ENCODE results near the gene ZFP37.
A peak's percentile ranks its signal among the peaks of the same experiment; 100 is the strongest.
"Not testable (repeated sequence)": the region's sequence is repeated elsewhere in the genome, so short reads cannot be mapped to it uniquely, and the experiment has no call there.

The ZFP37 gene

DNA sequence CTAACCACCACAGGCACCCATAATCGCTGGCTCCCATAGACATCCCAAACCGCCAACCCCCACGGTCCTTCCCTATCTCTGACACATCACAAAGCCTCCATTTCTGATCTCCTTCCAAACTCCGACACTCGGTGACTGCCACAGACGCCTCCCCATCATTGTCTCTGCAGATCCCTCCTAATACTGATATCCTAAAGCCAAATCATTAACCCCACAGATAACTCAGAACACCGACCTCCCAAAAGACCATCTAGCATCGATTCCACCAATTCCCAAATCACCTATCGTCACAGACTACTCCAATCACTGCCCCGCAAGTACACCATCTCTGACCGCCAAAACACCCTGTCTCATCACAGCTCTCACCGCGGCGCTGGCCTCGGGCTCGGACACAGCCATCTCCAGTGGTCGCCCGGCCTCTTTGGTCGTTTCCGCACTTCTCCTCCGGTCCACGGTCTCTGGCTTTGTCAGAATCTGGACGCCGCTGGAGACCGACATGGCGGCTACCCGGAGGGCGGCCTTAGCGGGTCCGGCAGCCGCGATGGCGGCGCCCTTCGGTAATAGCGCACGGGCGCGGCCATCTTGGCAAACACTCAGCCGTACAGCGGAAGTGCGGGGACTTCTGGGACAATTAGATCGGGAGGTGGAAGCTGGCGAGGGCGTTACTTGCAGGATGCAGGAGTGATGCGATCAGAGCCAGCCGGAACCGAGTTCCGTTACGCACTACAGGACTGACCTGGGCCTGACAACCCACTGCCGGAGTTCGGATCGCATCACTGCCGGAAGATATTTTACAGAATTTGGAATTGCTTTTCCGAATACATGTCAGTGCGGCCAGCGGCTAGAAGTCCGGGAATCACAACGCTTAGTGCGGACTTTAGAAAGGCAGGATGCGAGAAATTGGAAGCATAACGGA is at the start of gene ZFP37:
TSS of gene ZFP37 (minus strand) at position 534 of the 916 bp plus-strand sequence. CDS start at position 498, 36 bp downstream.
- Histone ChIP-seq H3K27me3 (ENCODE audit: control insufficient read depth, insufficient read depth, low read length) (peaks cover 33% of the 10 kb centered on the region), H3K9ac (ENCODE audit: low read depth, low read length) (peak within 1 kb of the TSS; percentile 86), H3K4me3 (ENCODE audit: low read depth, low read length) (peak within 1 kb of the TSS; percentile 88), H3K9me3 (ENCODE audit: control insufficient read depth, insufficient read depth, low read length) (peaks cover 11% of the 10 kb centered on the region), H3K36me3 (ENCODE audit: control insufficient read depth, insufficient read depth, low read length) (no peaks in the 10 kb centered on the region), H3K4me1 (ENCODE audit: control insufficient read depth, insufficient read depth, low read length) (no peaks in the 10 kb centered on the region)

DNA sequence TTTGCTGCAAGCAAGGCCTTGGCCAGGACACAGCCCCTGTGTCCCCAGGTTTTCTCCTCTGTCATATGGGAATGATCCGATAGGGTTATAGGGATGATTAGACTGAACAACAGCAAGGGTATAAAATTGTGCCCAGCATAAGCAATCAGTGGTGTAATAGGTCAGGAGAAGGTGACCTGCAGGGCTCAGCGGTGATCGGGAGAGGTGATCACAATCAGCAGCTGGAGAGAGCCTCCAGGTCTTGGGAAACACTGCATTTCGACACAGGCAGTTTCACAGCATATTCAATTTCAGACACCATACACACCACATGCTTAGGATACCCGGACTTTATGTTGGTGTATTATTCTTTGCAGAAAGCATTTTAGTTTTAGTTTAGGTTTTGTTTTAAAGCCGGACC is 48.8 kb upstream of the ZFP37 start:
- H3K4me3 ChIP-seq (ENCODE audit: low read depth, low read length); H3K36me3 ChIP-seq (ENCODE audit: control insufficient read depth, insufficient read depth, low read length); H3K9ac ChIP-seq (ENCODE audit: low read depth, low read length); H3K9me3 ChIP-seq (ENCODE audit: control insufficient read depth, insufficient read depth, low read length); H3K4me1 ChIP-seq (ENCODE audit: control insufficient read depth, insufficient read depth, low read length); H3K27me3 ChIP-seq (ENCODE audit: control insufficient read depth, insufficient read depth, low read length): not testable (repeated sequence)

DNA sequence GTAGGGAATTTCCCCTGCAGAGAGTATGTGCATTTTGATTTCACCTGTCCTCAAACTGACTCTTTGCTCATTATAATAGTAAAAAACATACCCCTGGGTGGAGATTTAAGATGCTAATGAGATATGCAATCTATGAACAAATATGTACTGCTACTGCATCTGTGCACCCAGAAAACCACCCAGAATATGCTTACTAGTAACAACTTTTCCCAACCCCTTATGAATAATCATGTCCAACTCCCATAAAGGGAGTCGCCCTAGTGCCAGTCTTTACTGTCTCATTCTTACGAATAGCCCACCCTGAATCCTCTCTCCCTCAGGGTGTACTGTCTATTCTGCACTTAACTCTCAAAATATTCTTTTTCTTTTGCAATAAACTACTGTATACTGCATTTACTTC is 39.0 kb upstream of the ZFP37 start:
- Histone ChIP-seq H3K36me3 (ENCODE audit: control insufficient read depth, insufficient read depth, low read length) (no peaks in the 10 kb centered on the region), H3K4me1 (ENCODE audit: control insufficient read depth, insufficient read depth, low read length) (no peaks in the 10 kb centered on the region), H3K27me3 (ENCODE audit: control insufficient read depth, insufficient read depth, low read length) (peaks cover 64% of the 10 kb centered on the region), H3K4me3 (ENCODE audit: low read depth, low read length) (no peak overlapping the region), H3K9me3 (ENCODE audit: control insufficient read depth, insufficient read depth, low read length) (no peaks in the 10 kb centered on the region), H3K9ac (ENCODE audit: low read depth, low read length) (no peak overlapping the region)

DNA sequence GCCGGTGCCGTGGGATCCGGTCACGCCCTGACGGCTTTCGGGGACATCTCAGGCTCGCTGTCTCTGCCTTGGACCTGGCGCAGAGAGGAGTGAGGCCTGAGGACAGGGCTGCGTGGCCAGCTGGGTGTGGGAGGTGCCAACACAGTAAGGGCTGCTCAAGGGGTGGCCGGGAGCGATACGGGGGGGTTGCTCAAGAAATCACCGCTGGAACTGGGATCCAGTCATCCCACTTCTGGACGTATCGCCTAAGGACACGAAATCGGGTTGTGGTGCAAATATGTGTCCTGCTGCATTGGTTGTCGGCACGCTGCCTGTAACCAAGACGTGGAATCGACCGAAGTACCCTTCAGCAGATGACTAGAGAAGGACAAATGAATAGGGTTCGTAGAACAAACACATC is 33.4 kb upstream of the ZFP37 start:
- H3K36me3 ChIP-seq (ENCODE audit: control insufficient read depth, insufficient read depth, low read length); H3K9ac ChIP-seq (ENCODE audit: low read depth, low read length); H3K4me3 ChIP-seq (ENCODE audit: low read depth, low read length); H3K4me1 ChIP-seq (ENCODE audit: control insufficient read depth, insufficient read depth, low read length); H3K9me3 ChIP-seq (ENCODE audit: control insufficient read depth, insufficient read depth, low read length): not testable (repeated sequence)
- peaks cover 48% of the 10 kb centered on the region for H3K27me3 ChIP-seq (ENCODE audit: control insufficient read depth, insufficient read depth, low read length)

DNA sequence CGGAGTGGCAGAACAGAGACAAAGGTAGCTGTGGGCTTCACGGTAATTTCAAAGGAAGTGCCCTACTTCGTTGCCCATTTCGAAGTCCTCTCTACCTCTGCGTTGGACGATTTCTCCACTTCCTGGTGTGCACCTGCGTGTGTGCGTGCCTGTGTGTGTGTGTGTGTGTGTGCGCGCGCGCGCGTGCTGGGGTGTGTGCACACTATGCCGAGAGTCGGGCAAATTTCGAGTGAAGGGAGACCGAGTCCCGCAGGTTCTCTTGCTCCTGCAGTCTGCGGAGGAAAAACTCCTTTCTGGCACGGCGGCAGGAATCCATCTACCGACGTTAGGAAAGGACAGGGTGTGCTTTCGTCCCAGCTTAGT is 32.6 kb upstream of the ZFP37 start:
- H3K4me1 ChIP-seq (ENCODE audit: control insufficient read depth, insufficient read depth, low read length): not testable (repeated sequence)
- peaks cover 41% of the 10 kb centered on the region for H3K27me3 ChIP-seq (ENCODE audit: control insufficient read depth, insufficient read depth, low read length)

DNA sequence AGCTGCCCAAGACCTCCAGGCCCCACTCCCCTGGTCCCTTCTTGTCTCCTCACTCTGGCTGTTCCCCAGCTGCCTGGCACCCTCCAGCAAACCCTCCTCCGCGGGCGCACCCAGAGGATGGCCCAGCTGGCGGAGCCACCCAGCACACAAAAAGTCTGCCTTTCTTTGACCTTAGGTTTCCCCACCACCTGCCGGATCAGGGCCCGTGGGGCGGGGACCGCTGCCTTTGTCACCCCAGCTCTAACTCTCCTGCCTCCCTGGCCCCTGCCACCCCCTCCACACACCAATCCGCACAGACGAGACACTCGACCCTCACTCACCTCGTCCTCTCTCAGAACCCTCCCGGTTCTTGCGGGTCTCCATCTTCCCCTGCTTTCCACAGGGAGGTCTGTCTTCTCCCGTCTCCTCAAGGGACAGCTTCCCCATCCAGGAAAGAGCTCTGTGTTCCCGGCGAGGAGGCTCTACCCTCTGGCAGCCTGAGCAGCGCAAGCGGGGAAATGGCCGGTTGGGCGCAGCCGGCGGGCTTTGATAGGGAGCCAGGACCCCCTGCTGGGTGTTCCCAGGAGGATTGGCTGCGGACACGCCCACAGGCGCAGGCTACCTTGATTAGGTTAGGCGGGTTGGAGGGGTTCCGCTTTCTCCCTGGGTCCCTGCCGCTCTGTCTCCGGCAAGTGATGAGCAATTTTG is 32.1 kb upstream of the ZFP37 start:
- H3K4me3 ChIP-seq (ENCODE audit: low read depth, low read length); H3K9me3 ChIP-seq (ENCODE audit: control insufficient read depth, insufficient read depth, low read length); H3K9ac ChIP-seq (ENCODE audit: low read depth, low read length); H3K36me3 ChIP-seq (ENCODE audit: control insufficient read depth, insufficient read depth, low read length); H3K4me1 ChIP-seq (ENCODE audit: control insufficient read depth, insufficient read depth, low read length): not testable (repeated sequence)
- peaks cover 36% of the 10 kb centered on the region for H3K27me3 ChIP-seq (ENCODE audit: control insufficient read depth, insufficient read depth, low read length)

More for the DNA sequence above, 32.6 kb upstream of the ZFP37 start:
- H3K4me3 ChIP-seq (ENCODE audit: low read depth, low read length); H3K36me3 ChIP-seq (ENCODE audit: control insufficient read depth, insufficient read depth, low read length); H3K9ac ChIP-seq (ENCODE audit: low read depth, low read length); H3K9me3 ChIP-seq (ENCODE audit: control insufficient read depth, insufficient read depth, low read length): not testable (repeated sequence)

DNA sequence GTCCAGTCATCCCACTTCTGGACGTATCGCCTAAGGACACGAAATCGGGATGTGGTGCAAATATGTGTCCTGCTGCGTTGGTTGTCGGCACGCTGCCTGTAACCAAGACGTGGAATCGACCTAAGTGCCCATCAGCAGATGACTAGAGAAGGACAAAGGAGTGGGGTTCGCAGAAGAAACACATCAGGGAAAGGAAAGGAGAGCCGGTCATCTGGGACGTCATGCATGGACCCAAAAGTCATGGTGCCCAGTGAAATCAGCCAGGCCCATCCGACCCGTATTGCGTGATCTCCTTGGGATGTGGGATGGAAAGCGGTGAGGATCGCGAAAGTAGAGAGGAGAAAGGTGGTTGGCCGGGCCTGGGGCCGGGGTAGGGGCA is 6.4 kb upstream of the ZFP37 start:
- not testable (repeated sequence) for H3K36me3 ChIP-seq (ENCODE audit: control insufficient read depth, insufficient read depth, low read length); H3K9me3 ChIP-seq (ENCODE audit: control insufficient read depth, insufficient read depth, low read length); H3K4me3 ChIP-seq (ENCODE audit: low read depth, low read length); H3K4me1 ChIP-seq (ENCODE audit: control insufficient read depth, insufficient read depth, low read length); H3K9ac ChIP-seq (ENCODE audit: low read depth, low read length)
- peaks cover 29% of the 10 kb centered on the region for H3K27me3 ChIP-seq (ENCODE audit: control insufficient read depth, insufficient read depth, low read length)

DNA sequence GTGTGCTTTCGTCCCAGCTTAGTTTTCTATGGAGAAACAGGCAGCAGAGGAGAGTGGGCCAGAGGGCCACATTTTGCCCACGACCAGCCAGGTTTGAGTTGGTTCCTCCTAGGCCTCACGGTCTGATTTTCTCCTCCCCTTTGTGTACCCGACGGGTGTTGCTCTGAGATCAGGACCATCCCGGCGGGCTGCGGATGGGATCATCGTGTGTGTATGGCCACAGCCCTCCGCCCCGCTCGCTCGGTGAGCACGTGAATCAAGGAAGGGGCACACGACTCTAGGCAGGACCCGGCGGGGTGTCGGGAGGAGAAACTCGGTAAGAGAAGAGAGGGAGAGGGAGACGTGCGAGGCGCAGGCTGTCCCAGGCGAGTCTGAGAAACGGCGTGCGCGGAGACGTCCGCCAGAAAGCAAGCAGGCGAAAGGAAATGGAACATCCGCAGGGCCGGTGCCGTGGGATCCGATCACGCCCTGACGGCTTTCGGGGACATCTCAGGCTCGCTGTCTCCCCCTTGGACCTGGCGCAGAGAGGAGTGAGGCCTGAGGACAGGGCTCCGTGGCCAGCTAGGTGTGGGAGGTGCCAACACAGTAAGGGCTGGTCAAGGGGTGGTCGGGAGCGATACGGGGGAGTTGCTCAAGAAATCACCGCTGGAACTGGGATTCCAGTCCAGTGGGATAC is 5.9 kb upstream of the ZFP37 start:
- not testable (repeated sequence) for H3K36me3 ChIP-seq (ENCODE audit: control insufficient read depth, insufficient read depth, low read length); H3K9ac ChIP-seq (ENCODE audit: low read depth, low read length); H3K4me1 ChIP-seq (ENCODE audit: control insufficient read depth, insufficient read depth, low read length); H3K4me3 ChIP-seq (ENCODE audit: low read depth, low read length); H3K9me3 ChIP-seq (ENCODE audit: control insufficient read depth, insufficient read depth, low read length)
- peaks cover 34% of the 10 kb centered on the region for H3K27me3 ChIP-seq (ENCODE audit: control insufficient read depth, insufficient read depth, low read length)

DNA sequence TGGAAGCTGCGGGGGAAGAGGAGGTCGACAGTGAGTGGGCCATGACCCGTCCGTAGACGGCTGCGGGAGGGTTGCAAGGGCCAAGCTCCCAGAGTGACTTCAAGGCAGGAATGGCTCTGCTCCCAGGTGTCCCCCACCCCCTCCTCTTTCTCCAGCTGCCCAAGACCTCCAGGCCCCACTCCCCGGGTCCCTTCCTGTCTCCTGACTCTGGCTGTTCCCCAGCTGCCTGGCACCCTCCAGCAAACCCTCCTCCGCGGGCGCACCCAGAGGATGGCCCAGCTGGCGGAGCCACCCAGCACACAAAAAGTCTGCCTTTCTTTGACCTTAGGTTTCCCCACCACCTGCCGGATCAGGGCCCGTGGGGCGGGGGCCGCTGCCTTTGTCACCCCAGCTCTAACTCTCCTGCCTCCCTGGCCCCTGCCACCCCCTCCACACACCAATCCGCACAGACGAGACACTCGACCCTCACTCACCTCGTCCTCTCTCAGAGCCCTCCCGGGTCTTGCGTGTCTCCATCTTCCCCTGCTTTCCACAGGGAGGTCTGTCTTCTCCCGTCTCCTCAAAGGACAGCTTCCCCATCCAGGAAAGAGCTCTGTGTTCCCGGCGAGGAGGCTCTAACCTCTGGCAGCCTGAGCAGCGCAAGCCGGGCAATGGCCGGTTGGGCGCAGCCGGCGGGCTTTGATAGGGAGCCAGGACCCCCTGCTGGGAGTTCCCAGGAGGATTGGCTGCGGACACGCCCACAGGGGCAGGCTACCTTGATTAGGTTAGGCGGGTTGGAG is 4.7 kb upstream of the ZFP37 start:
- not testable (repeated sequence) for H3K9me3 ChIP-seq (ENCODE audit: control insufficient read depth, insufficient read depth, low read length); H3K9ac ChIP-seq (ENCODE audit: low read depth, low read length); H3K36me3 ChIP-seq (ENCODE audit: control insufficient read depth, insufficient read depth, low read length); H3K4me1 ChIP-seq (ENCODE audit: control insufficient read depth, insufficient read depth, low read length); H3K4me3 ChIP-seq (ENCODE audit: low read depth, low read length)
- peaks cover 34% of the 10 kb centered on the region for H3K27me3 ChIP-seq (ENCODE audit: control insufficient read depth, insufficient read depth, low read length)

DNA sequence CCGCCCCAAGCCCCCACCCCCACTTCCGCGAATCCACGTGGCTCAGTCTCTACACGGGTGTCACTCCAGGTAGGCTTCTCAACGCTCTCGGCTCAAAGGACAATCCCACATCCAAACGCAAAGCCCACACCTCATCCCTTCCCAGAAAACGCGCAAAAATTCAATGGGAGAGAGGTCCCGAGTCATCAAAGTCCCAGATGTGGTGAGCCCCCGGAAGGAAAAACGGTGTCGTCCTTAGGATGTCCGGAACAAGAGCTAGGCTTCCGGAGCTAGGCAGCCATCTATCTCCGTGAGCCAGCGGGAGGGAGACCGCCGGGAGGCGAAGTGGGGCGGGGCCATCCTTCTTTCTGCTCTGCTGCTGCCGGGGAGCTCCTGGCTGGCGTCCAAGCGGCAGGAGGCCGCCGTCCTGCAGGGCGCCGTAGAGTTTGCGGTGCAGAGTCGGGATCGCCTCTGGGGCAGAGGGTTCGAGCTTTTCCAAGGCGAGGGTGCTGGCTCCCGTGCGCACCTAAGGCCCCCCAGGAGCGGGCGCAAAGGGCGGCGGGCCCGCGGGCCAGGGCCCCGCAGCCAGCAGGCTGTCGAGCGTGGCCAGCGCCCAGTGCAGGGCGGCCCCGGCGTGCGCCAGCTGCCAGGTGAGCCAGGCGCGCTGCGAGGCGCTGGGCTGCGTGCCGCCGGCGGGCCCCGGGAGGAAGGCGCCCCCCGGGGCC is 3.2 kb upstream of the ZFP37 start:
- H3K9ac ChIP-seq (ENCODE audit: low read depth, low read length); H3K36me3 ChIP-seq (ENCODE audit: control insufficient read depth, insufficient read depth, low read length); H3K4me1 ChIP-seq (ENCODE audit: control insufficient read depth, insufficient read depth, low read length); H3K9me3 ChIP-seq (ENCODE audit: control insufficient read depth, insufficient read depth, low read length): not testable (repeated sequence)
- peak overlapping the region; percentile 19 for H3K4me3 ChIP-seq (ENCODE audit: low read depth, low read length)
- H3K27me3 ChIP-seq (ENCODE audit: control insufficient read depth, insufficient read depth, low read length): peaks cover 43% of the 10 kb centered on the region

DNA sequence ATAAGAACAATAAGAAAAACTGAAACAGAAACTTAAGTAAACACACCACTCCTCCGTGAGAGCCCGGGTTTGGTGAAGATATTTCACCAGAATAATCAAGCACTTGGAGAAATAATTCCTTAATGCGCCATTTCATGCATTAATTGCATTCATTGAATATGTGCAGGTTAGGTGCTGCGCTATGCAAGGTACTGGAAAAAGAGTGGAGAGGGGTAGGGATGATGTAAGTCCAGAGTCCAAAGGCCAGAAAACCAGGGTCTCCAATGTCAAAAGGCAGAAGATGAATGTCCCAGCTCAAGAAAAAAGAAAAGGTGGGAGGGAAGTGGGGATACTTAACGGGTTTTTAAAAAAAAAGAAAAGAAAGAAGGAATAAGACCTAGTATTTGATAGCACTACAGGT is 669 bp upstream of the ZFP37 start:
- Histone ChIP-seq H3K36me3 (ENCODE audit: control insufficient read depth, insufficient read depth, low read length) (no peaks in the 10 kb centered on the region), H3K9ac (ENCODE audit: low read depth, low read length) (no peak overlapping the region), H3K4me1 (ENCODE audit: control insufficient read depth, insufficient read depth, low read length) (no peaks in the 10 kb centered on the region), H3K4me3 (ENCODE audit: low read depth, low read length) (peak overlapping the region; percentile 88), H3K27me3 (ENCODE audit: control insufficient read depth, insufficient read depth, low read length) (peaks cover 38% of the 10 kb centered on the region), H3K9me3 (ENCODE audit: control insufficient read depth, insufficient read depth, low read length) (peaks cover 11% of the 10 kb centered on the region)

Data from iPS-15b (cell line).